HepG2 (cell line): Measurements from ENCODE around the gene C10orf67. TPM values are rescaled to one million over a fixed set of nuclear protein-coding genes. Genes with fewer than 3 reads are reported as not detected.

ENCODE experiments used
- ATM ChIP-seq: fragments of 450-650 bp; IDR thresholded peaks from 2 replicates; pipeline ENCODE4 v1.7.1; 2017; ENCODE audit warnings: mild to moderate bottlenecking, borderline replicate concordance
- HIVEP1 ChIP-seq: sonication (generic); formaldehyde crosslinking; IDR thresholded peaks from 2 replicates; pipeline ENCODE4 v1.4.0; 2020; ENCODE audit warnings: mild to moderate bottlenecking, missing genetic modification reagents
- PAWR ChIP-seq: sonication (generic); formaldehyde crosslinking; IDR thresholded peaks from 2 replicates; pipeline ENCODE4 v1.4.0; 2020; ENCODE audit warnings: missing genetic modification reagents, mild to moderate bottlenecking, borderline replicate concordance
- PRDM4 ChIP-seq: sonication (generic); formaldehyde crosslinking; IDR thresholded peaks from 2 replicates; pipeline ENCODE4 v1.9.0; 2021; ENCODE audit warnings: missing genetic modification reagents, borderline replicate concordance
- RXRB ChIP-seq: IDR thresholded peaks from 2 replicates; pipeline ENCODE4 v1.6.1; 2016; ENCODE audit warnings: borderline replicate concordance, missing genetic modification reagents, missing compliant biosample characterization
- TAF15 ChIP-seq: fragments of 200-400 bp; formaldehyde crosslinking; IDR thresholded peaks from one replicate; pipeline ENCODE4 v1.6.1; 2018; ENCODE audit warnings: mild to moderate bottlenecking, low read depth, low read length; ENCODE audit not compliant: poor library complexity, severe bottlenecking
- TGIF2 ChIP-seq: IDR thresholded peaks from 2 replicates; pipeline ENCODE4 v1.6.1; 2016; ENCODE audit warnings: control low read depth, missing compliant biosample characterization
- YEATS4 ChIP-seq: sonication (generic); formaldehyde crosslinking; IDR thresholded peaks from 2 replicates; pipeline ENCODE4 v1.4.0; 2020; ENCODE audit warnings: missing genetic modification reagents, borderline replicate concordance
- ZBTB10 ChIP-seq: sonication (generic); formaldehyde crosslinking; IDR thresholded peaks from 2 replicates; pipeline ENCODE4 v1.4.0; 2020; ENCODE audit warnings: missing genetic modification reagents, borderline replicate concordance
- ZNF775 ChIP-seq: sonication (generic); formaldehyde crosslinking; IDR thresholded peaks from 2 replicates; pipeline ENCODE4 v1.4.0; 2020; ENCODE audit warnings: missing genetic modification reagents, mild to moderate bottlenecking, moderate library complexity, borderline replicate concordance
- ZUFSP ChIP-seq: sonication (generic); formaldehyde crosslinking; IDR thresholded peaks from 2 replicates; pipeline ENCODE4 v1.9.0; 2021; ENCODE audit warnings: missing genetic modification reagents, mild to moderate bottlenecking, borderline replicate concordance
- polyA plus RNA-seq, 8 experiments: library from polyadenylated mRNA; depleted of rRNA in 3 of 8; stranded (reverse) in 7 of 8; unstranded in 1 of 8; fragments of >200 nt; fragmentation: Illumina TruSeq in 4 of 8; extraction: Trizol in 4 of 8; gene quantifications; 2 replicates each; pipeline versions ENCODE4 v1.2.1 to v1.2.3, GENCODE V29; 2011 to 2016; ENCODE audit warnings: low read depth in 4 of 8, missing spikeins in 1 of 8, mixed read lengths in 1 of 8; ENCODE audit not compliant: insufficient read depth in 1 of 8
- total RNA-seq, 5 experiments: library from RNA; depleted of rRNA; stranded (reverse); fragments of >200 nt; fragmentation: Illumina TruSeq; extraction: Trizol; gene quantifications; 2 replicates each; pipeline ENCODE4 v1.2.3, GENCODE V29; 2016; ENCODE audit warnings: low read depth in 1 of 5
- TF ChIP-seq, protein P1 (sequence below): sonication (generic); formaldehyde crosslinking; IDR thresholded peaks from 2 replicates; pipeline ENCODE4 v1.5.1; 2020; ENCODE audit warnings: missing genetic modification reagents, mild to moderate bottlenecking, borderline replicate concordance
- TF ChIP-seq, protein P2 (sequence below): sonication (generic); formaldehyde crosslinking; IDR thresholded peaks from 2 replicates; pipeline ENCODE4 v1.8.0; 2022; ENCODE audit warnings: low read depth, missing genetic modification reagents
- TF ChIP-seq, protein P3 (sequence below): sonication (generic); formaldehyde crosslinking; IDR thresholded peaks from 2 replicates; pipeline ENCODE4 v1.5.0; 2020; ENCODE audit warnings: mild to moderate bottlenecking, missing genetic modification reagents, borderline replicate concordance

The C10orf67 gene
- total and polyA plus RNA-seq, 2 of the 13 experiments (the other 11 are each of a cell fraction or from before 2014, with no cell fraction given) = not detected

- no peak for TF ChIP-seq PRDM4 (CRISPR knock-in tag)
- no peak for TF ChIP-seq PAWR
- TF ChIP-seq ZUFSP (CRISPR knock-in tag) = no peak
- TF ChIP-seq TGIF2 (CRISPR knock-in tag) = peak; percentile 63; the same call in 1 of the 2 replicates
- TF ChIP-seq, protein P1, sequence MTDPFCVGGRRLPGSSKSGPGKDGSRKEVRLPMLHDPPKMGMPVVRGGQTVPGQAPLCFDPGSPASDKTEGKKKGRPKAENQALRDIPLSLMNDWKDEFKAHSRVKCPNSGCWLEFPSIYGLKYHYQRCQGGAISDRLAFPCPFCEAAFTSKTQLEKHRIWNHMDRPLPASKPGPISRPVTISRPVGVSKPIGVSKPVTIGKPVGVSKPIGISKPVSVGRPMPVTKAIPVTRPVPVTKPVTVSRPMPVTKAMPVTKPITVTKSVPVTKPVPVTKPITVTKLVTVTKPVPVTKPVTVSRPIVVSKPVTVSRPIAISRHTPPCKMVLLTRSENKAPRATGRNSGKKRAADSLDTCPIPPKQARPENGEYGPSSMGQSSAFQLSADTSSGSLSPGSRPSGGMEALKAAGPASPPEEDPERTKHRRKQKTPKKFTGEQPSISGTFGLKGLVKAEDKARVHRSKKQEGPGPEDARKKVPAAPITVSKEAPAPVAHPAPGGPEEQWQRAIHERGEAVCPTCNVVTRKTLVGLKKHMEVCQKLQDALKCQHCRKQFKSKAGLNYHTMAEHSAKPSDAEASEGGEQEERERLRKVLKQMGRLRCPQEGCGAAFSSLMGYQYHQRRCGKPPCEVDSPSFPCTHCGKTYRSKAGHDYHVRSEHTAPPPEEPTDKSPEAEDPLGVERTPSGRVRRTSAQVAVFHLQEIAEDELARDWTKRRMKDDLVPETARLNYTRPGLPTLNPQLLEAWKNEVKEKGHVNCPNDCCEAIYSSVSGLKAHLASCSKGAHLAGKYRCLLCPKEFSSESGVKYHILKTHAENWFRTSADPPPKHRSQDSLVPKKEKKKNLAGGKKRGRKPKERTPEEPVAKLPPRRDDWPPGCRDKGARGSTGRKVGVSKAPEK = no peak
- no peak for TF ChIP-seq ZBTB10 (CRISPR knock-in tag)
- TF ChIP-seq ZNF775 = no peak
- TF ChIP-seq TAF15 = no peak
- TF ChIP-seq, protein P2, sequence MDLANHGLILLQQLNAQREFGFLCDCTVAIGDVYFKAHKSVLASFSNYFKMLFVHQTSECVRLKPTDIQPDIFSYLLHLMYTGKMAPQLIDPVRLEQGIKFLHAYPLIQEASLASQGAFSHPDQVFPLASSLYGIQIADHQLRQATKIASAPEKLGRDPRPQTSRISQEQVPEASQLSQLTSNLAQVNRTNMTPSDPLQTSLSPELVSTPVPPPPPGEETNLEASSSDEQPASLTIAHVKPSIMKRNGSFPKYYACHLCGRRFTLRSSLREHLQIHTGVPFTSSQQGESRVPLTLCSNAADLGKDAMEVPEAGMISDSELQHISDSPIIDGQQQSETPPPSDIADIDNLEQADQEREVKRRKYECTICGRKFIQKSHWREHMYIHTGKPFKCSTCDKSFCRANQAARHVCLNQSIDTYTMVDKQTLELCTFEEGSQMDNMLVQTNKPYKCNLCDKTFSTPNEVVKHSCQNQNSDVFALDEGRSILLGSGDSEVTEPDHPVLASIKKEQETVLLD (CRISPR knock-in tag) = no peak
- TF ChIP-seq HIVEP1 (CRISPR knock-in tag) = no peak
- no peak for TF ChIP-seq YEATS4 (CRISPR knock-in tag)
- TF ChIP-seq, protein P3, sequence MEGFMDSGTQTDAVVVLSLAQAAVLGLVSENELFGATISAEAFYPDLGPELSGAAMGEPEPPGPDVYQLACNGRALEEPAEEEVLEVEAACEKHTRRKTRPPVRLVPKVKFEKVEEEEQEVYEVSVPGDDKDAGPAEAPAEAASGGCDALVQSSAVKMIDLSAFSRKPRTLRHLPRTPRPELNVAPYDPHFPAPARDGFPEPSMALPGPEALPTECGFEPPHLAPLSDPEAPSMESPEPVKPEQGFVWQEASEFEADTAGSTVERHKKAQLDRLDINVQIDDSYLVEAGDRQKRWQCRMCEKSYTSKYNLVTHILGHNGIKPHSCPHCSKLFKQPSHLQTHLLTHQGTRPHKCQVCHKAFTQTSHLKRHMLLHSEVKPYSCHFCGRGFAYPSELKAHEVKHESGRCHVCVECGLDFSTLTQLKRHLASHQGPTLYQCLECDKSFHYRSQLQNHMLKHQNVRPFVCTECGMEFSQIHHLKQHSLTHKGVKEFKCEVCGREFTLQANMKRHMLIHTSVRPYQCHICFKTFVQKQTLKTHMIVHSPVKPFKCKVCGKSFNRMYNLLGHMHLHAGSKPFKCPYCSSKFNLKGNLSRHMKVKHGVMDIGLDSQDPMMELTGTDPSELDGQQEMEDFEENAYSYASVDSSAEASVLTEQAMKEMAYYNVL (CRISPR knock-in tag) = no peak
- TF ChIP-seq ATM = no peak
- TF ChIP-seq RXRB (CRISPR knock-in tag) = 0 out of 2 replicates have a peak, but pooled peaks have one; percentile 33
Observed at GRCh38 chr10:23171232-23171876, 173.2 kb downstream of the C10orf67 start (continued).
